AG08396 (cell line): ENCODE data around the gene JUND.

Experiments used
- DNase-seq: peaks from one replicate; pipeline ENCODE4 v3.0.0; 2012; ENCODE audit warnings: low spot score, mixed read lengths

Gene JUND

DNA sequence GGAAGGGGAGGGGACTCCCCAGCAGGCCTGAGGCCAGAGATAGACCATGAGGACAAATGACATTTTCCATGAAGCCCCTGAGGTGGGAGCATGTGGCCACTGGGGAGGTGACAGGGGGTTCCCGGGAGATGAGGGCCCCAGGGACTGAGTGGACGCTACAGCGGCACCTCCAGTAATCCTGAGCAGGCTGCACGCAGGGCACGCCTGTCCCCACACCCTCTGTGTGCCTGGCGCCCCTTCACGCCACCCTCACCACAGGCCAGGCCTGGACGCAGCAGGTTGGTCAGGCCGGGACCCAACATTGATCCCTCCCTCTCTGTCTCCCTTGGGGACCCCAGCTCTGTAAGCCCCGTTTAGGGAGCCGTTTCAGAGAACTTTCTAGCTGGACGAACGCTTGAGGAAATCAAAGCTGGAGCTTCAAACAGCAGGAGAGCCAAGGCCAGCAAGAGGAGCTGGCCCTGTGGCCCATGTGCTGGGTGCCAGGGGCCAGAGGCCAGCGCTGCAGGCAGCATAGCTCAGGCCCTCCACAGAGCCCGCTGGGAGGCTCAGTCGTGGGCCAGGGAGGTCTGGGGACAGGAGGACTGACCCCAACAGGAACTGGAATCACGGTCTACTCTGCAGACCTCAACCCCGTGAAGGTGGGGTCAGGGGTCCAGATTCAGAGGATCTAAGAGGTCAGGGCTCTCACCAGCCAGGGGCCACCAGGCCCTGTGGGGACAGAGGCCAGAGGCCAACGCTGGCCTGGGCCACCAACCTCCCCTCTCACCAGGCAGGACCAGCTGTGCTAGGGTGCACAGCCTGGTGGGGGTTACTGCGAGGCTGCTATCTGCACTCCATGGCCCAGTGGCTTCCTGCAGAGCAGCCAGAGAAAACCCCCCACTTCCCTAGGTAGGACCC lies 26.9 kb upstream of the JUND start:
- peak; percentile 1 for DNase-seq

- peak; percentile 5 for DNase-seq
Measured at GRCh38 chr19:18307271-18307681, 25.9 kb upstream of the JUND start.

DNA sequence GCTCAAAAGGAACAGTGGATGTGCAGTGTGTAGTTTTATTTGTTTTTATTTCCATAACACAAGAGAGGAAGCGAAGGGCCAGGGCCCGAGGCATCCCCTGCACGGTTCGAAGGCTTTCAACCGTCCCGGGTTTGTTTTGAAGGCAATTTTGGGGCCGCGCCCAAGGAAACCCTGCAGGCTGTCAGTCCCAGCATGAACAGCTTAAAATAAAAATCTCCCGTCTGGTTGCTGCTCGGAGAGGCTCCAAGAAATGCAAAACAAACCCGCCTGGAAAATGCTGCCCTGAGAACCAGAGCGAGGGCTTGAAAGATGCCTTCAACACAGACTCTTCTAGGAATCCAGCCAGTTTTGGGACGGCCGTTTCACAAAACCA lies 25.5 kb upstream of the JUND start:
- no peak for DNase-seq

DNA sequence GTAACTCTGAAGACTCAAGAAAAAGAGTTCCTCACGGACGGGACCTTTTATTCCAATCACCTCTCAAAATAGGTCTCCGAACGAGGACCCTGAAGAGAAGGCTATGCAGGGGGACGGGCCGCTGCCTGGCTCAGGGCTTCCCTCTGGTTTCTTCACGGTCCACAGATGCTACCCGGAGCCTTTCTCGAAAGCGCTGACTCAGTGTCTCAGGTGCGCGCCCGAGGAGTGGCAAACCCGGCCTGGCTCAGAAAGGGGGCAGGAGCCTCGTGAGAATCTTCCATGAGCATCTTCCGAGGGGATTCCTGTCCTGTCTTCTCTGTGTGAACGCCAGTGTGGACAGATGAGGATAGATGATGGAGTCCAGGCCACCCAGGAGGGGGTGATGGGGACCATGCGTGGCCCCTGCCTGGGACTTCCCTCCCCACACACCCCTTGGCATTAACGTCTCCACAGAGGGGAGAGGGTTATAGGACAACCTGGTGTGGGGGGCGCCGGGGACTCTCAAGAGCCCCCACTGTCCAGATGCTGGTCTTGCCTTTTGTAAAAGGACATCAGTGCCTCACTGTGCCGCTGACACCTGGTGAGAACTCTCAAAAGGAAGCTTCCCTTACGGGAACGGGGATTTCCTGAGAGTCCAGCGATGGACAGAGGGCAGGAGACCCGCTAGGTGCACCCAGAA lies 24.9 kb upstream of the JUND start:
- DNase-seq = no peak

DNA sequence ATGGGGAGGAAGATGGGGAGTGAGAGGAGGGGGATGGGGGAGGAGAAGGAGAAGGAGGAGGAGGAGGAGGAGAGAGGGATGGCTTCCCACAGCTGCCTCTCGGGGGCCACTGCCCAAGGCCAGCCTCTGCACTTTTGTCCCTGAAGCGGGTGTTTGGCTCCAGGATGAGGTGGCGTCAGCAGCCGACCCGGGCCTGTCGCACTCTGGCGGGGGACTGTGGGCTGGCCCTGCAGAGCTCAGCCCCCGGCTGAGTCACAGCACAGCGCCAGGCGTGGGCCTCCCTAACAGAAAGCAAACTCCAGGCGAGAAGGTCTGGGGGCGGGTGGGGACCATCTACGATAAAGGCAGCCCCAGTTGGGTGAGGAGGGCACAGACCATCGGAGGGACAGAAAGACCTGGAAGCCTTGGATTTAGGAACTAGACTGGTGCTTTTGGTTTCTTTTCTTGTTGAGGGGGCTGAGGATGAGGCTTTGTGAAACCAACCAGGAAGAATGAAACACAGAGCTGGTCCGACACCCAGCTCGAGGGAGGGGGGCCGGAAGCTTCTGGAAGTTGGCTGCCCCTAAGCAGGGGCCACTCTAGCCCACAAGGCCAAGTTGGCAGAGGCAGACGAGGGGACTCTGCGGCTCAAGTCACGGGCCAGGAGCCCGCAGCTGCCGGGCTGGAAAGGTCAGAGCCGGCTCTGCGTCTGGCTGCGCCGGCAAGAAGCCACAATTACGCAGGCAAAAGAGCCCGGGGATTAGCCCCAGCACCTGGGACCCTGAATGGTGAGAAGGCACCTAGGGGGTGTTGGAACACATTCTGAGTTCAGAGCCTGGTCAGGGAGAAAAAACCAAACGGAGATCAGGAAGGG lies 23.3 kb upstream of the JUND start:
- DNase-seq = peak; percentile 90

DNA sequence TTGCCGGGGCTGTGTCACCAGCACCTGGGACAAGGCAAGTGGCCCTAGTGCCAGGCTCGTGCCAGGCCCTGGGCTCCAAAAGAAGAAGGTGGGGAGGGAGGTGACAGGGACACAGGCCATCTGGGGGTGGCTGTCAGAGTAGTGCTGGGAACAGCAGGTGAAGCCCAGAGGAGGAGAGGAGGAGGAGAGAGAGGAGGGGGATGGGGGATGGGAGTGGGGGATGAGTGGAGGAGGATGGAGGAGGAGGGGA lies 22.7 kb upstream of the JUND start:
- DNase-seq = no peak

GRCh38 chr19:18301718-18302111 lies 20.3 kb upstream of the JUND start:
- no peak for DNase-seq

GRCh38 chr19:18300930-18301717 lies 19.7 kb upstream of the JUND start:
- DNase-seq = peak; percentile 86

- DNase-seq = no peak
Measured at GRCh38 chr19:18299654-18300053, 18.2 kb upstream of the JUND start.

GRCh38 chr19:18298601-18299000 lies 17.2 kb upstream of the JUND start:
- DNase-seq = no peak

GRCh38 chr19:18297308-18297707 lies 15.9 kb upstream of the JUND start:
- no peak for DNase-seq

DNA sequence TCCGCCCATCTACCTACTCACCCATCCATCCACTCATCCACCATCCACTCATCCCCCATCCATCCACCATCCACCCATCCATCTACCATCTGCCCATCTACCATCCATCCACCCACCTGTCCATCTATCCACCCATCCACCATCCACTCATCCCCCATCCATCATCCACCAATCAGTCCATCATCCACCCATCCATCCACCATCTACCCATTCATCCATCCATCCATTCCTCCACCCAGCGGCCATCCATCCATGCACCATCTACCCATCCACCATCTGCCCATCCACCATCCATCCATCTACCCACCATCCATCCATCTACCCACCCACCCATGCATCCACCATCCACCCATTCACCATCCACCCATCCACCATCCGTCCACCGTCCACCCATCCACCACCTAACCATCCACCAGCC lies 13.6 kb upstream of the JUND start:
- no peak for DNase-seq

- no peak for DNase-seq
Measured at GRCh38 chr19:18294467-18294864, 13.0 kb upstream of the JUND start.

- DNase-seq = no peak
Measured at GRCh38 chr19:18293642-18294466, 12.4 kb upstream of the JUND start.

GRCh38 chr19:18292810-18293641 lies 11.6 kb upstream of the JUND start:
- DNase-seq = peak; percentile 80

GRCh38 chr19:18292462-18292809 lies 11.0 kb upstream of the JUND start:
- no peak for DNase-seq

- peak; percentile 83 for DNase-seq
Measured at GRCh38 chr19:18291590-18292461, 10.4 kb upstream of the JUND start.

DNA sequence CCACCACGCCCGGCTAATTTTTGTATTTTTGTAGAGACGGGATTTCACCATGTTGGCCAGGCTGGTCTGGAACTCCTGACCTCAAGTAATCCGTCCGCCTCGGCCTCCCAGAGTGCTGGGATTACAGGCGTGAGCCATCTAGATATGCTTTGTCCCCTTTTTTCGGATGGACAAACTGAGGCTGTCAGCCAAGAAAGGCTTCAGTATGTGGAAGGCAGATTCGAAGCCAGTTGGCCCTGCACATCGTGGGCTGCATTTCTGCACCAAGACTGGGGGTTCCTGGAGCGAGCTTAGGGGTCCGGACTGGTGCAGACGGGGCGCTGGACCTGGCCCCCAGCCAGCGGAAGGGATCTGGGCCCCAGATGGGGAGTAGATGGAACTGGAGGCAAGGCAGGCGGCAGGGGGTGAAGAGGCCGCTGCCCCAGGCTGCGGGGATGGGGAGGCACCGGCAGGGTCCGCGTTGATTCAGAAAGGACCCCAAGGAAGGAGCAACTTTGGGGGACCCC lies 9.7 kb upstream of the JUND start:
- DNase-seq = no peak
